HPDE6-E6E7 (cell line): Measurements from ENCODE around the gene MLPH.

Experiments
- DNase-seq: peaks from one replicate; pipeline ENCODE4 v3.0.0; 2011; ENCODE audit warnings: missing footprints; ENCODE audit errors: extremely low spot score

MLPH gene, protein sequence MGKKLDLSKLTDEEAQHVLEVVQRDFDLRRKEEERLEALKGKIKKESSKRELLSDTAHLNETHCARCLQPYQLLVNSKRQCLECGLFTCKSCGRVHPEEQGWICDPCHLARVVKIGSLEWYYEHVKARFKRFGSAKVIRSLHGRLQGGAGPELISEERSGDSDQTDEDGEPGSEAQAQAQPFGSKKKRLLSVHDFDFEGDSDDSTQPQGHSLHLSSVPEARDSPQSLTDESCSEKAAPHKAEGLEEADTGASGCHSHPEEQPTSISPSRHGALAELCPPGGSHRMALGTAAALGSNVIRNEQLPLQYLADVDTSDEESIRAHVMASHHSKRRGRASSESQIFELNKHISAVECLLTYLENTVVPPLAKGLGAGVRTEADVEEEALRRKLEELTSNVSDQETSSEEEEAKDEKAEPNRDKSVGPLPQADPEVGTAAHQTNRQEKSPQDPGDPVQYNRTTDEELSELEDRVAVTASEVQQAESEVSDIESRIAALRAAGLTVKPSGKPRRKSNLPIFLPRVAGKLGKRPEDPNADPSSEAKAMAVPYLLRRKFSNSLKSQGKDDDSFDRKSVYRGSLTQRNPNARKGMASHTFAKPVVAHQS

GRCh38 chr2:237486819-237487448 is at the start of gene MLPH:
MLPH (plus strand) TSS chr2:237487251; CDS start chr2:237493427, 6,176 bp downstream.
- peak; percentile 49 for DNase-seq

DNA sequence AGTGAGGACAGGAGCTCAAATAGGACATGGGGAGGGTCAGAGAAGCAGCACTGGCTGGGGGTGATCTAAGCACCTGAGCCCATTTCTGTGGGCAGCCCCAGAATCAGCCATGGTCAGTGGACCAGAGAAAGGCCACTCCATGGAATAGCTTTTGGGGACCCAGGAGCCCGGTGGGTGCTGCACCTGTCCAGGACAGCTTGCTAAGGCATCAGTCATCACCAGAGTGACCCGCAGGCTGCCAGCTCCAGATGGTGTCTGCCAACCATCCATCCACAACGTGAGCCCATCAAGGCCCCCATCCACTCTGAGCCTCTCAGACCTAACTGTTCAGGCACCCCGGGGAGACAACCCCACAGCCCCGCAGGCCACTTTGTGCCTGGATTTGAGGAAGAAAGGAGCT is 49.5 kb upstream of the MLPH start:
- no peak for DNase-seq

GRCh38 chr2:237438080-237438940 is 48.7 kb upstream of the MLPH start:
- DNase-seq = no peak

- DNase-seq = no peak
These were observed 46.2 kb upstream of the MLPH start for GRCh38 chr2:237440819-237441281.

- DNase-seq = no peak
These were observed 45.3 kb upstream of the MLPH start for GRCh38 chr2:237441605-237442274.

- DNase-seq = no peak
These were observed 43.0 kb upstream of the MLPH start for GRCh38 chr2:237444071-237444470.

GRCh38 chr2:237445611-237446337 is 41.3 kb upstream of the MLPH start:
- no peak for DNase-seq

GRCh38 chr2:237446338-237446665 is 40.7 kb upstream of the MLPH start:
- DNase-seq = no peak

DNA sequence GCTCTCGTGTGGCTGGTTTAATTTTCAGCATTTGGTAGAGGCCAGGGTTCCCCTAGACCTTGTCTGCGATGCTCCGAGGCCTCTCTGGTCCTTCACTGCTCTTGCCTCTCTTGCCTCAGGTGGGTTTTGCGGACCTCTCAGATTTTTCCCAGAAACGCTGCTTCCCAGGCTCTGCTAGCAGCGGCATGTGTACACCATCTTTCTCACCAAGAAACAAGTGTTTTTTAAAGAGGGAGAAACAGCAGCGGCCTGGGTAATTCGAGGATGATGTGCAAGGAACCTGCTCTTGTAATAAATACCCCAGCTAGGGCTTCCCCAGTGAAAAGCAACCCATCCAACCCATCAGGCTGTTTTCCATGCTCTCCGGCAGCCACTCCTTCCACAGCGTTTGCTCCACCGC is 39.6 kb upstream of the MLPH start:
- DNase-seq = no peak

DNA sequence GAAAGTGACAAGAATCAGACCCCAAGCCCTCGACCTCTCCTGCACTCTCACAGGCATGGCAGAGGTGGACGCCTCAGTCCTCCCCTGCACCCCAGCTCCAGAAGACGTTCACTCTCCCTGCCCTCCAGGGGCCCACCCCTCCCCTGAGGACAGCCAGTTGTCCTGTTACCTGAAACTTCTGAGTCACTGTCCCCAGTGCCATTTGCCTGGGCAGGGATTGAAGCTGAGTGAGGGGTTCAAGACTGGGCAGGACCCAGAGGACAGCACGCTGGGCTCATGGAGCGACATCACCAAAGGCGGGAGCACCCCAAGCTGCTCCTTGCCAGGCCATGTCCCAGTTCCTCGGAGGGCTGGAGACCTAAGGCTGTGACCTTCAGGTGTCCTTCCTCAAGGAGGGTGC is 38.9 kb upstream of the MLPH start:
- DNase-seq = no peak

- no peak for DNase-seq
These were observed 38.4 kb upstream of the MLPH start for GRCh38 chr2:237448626-237449025.

GRCh38 chr2:237449193-237449881 is 37.7 kb upstream of the MLPH start:
- DNase-seq = no peak

- DNase-seq = no peak
These were observed 36.9 kb upstream of the MLPH start for GRCh38 chr2:237450108-237450507.

- no peak for DNase-seq
These were observed 36.5 kb upstream of the MLPH start for GRCh38 chr2:237450583-237450982.

GRCh38 chr2:237451643-237452469 is 35.2 kb upstream of the MLPH start:
- no peak for DNase-seq

GRCh38 chr2:237452861-237453260 is 34.2 kb upstream of the MLPH start:
- DNase-seq = no peak

DNA sequence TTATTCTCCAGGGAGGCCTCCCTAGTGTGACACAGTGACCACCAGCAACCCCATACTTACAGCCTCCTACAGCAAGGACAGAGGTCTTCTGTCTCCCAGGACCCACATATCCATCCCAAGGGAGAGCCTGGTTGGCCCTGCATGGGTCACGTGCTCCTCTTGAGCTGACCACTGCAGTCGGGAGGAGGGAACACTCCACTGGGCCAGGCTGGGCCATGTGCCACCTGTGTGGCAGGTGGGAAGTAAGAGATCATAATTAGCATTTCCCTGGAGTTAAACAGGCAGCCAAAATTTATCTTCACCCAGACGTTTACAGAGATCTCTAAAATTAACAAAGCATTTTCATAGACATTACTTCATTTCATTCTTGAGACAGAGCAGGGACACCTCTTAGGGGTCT is 33.4 kb upstream of the MLPH start:
- DNase-seq = no peak

DNA sequence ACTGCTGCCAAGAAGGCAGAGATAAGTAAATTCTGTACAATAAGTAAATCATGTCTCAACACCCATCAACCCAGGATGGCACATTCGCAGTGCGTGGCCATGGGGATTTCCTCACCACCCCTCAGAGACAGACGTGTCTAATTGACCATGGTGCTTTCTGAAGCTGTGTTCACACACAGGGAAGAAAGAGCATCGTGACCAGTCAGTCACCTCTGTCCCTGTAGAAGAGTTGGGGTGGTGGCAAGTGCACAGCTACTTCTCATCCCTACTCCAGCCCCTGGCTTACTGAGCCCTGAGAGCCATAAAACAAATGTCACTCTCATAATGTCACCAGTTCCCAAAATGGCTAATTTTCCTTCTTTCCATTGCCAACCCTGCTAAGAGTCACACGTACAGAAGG is 31.3 kb upstream of the MLPH start:
- DNase-seq = no peak

- no peak for DNase-seq
These were observed 30.7 kb upstream of the MLPH start for GRCh38 chr2:237456200-237456843.
